ENCODE data around the gene GRSF1. TPM values are rescaled to one million over a fixed set of nuclear protein-coding genes. Genes with fewer than 3 reads are reported as not detected.

Gene GRSF1
- total and polyA plus RNA-seq, 4 experiments from 2014 or later = 47.0 to 96.0 (median 64.3) TPM

GRCh38 chr4:70768301-70768948 is 71.3 kb downstream of the GRSF1 start:
- Mint-ChIP-seq H3K4me3 (no peak overlapping the region), H3K4me1 (peaks cover 0 to 2% (median 0%) of the 10 kb centered on the region in 4 donors), H3K9me3 (no peaks in the 10 kb centered on the region), H3K27ac (peak overlapping the region in 1 of 7 donors; percentile 33), H3K36me3 (peaks cover 43 to 47% of the 10 kb centered on the region in 2 donors), H3K27me3 (no peaks in the 10 kb centered on the region)
- H3K27ac ChIP-seq (ENCODE audit: low read depth, low read length) = no peak overlapping the region
- H3K4me1 ChIP-seq (ENCODE audit: insufficient read depth, low read length) = no peaks in the 10 kb centered on the region
- intact Hi-C loops (cut with micrococcal nuclease) = no loop called here
- CTCF ChIA-PET (ENCODE audit: partially characterized antibody) = no interaction called here
- no peaks in the 10 kb centered on the region for H3K9me3 ChIP-seq (ENCODE audit: control insufficient read depth in 1 of 2, low read length in 2 of 2)
- H3K36me3 ChIP-seq (ENCODE audit: insufficient read depth, low read length) = no peaks in the 10 kb centered on the region
- POLR2A ChIA-PET (ENCODE audit: partially characterized antibody) = no interaction called here
- H3K27me3 ChIP-seq (ENCODE audit: insufficient read depth, low read length) = no peaks in the 10 kb centered on the region
- no peak overlapping the region for H3K4me3 ChIP-seq (ENCODE audit: low read length in 2 of 2)
- DNase-seq = no peak

Other genes with a start within 250 kb of the GRSF1 start
- gene AMBN, start 247.6 kb downstream of the GRSF1 start, total RNA-seq = not detected
- not detected for gene AMBN, start 247.6 kb downstream of the GRSF1 start, polyA plus RNA-seq
- not detected for gene ENAM, start 211.1 kb downstream of the GRSF1 start, total RNA-seq
- not detected for gene ENAM, start 211.1 kb downstream of the GRSF1 start, polyA plus RNA-seq
- not detected for gene JCHAIN, start 173.4 kb downstream of the GRSF1 start, total RNA-seq
- 10 to 100 TPM in 1 of 2 donors, 1 to 10 TPM in 1; 1.3 to 51.8 TPM for gene JCHAIN, start 173.4 kb downstream of the GRSF1 start, polyA plus RNA-seq
- gene UTP3, start 151.4 kb downstream of the GRSF1 start, total RNA-seq = 10 to 100 TPM; 43.2 to 45.3 TPM
- 10 to 100 TPM in 1 of 2 donors, 1 to 10 TPM in 1; 4.7 to 17.2 TPM for gene UTP3, start 151.4 kb downstream of the GRSF1 start, polyA plus RNA-seq
- 10 to 100 TPM; 36.2 TPM for gene RUFY3, start 117.9 kb downstream of the GRSF1 start, total RNA-seq
- gene RUFY3, start 117.9 kb downstream of the GRSF1 start, polyA plus RNA-seq = 1 to 10 TPM; 3.3 to 9.2 TPM
- gene MOB1B, start 62.5 kb upstream of the GRSF1 start, total RNA-seq = 10 to 100 TPM; 10.2 to 10.8 TPM
- 1 to 10 TPM in 1 of 2 donors, under 1 TPM in 1; 0.58 to 1.7 TPM for gene MOB1B, start 62.5 kb upstream of the GRSF1 start, polyA plus RNA-seq
- 10 to 100 TPM; 54.7 to 56.9 TPM for gene DCK, start 153.8 kb upstream of the GRSF1 start, total RNA-seq
- gene DCK, start 153.8 kb upstream of the GRSF1 start, polyA plus RNA-seq = 100 to 1,000 TPM in 1 of 2 donors, 10 to 100 TPM in 1; 89.4 to 134 TPM

Measured in CD4-positive, alpha-beta memory T cell (primary cell).